ENCODE data around the gene ACBD4.

Gene ACBD4

GRCh38 chr17:45104497-45104896 lies 31.0 kb upstream of the ACBD4 start:
- no peak for DNase-seq (ENCODE audit: low read depth)

- DNase-seq (ENCODE audit: low read depth) = no peak
Measured at GRCh38 chr17:45104907-45105624, 30.4 kb upstream of the ACBD4 start.

DNA sequence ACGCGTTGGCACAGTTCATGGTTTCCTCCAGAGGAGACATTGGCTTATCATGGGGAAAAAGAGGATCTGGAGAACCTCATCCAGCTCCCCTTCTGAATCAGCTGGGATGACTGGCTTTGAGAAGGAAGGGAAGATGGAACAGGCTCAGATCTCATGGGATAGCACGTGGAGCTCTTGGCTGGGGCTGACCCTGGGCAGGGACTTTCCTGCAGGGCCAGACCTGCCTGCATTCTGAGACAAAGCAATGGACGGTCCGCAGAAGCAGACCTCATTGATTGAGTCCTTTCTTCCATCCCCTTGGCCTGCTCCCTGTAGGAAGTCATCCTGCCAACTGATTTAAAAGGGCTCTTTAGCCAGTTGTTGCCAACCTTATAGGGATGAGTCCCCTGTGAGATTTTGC lies 29.4 kb upstream of the ACBD4 start:
- DNase-seq (ENCODE audit: low read depth) = no peak

GRCh38 chr17:45106582-45106981 lies 28.9 kb upstream of the ACBD4 start:
- DNase-seq (ENCODE audit: low read depth) = no peak

DNA sequence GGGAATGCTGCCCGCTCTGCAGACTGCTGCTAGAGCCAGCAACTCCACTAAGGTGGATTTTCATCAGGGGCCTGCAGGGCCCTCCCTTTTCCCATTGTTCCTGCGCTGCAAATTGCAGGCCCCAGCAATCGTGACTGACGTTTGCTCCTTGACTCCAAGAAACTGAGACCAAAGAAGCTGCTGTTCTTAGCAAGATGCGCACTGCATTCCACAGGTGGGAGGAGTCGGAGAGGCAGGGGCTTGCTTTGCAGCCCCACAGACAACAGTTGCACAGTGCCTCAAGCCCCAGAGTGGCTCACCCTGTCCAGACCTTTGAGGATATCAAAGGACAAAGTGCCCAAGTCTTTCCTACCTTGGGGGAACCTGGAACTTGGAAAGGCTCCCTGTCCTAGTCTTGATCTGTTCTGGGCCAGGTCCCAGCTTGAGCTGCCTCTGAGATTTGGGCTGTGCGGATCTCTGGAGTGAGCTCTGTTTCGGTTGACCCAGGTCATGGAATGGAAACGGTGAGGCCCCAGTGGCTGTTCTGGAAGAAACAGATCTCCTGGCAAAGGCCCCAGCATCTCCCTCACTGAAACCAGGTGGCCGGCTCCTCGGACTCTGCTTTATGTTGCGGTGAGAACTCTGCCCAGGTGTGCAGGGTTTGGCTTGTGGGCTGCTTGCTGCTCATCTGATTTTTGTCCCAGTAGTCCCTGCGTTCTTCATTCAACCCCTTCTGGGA lies 28.0 kb upstream of the ACBD4 start:
- DNase-seq (ENCODE audit: low read depth) = no peak

DNA sequence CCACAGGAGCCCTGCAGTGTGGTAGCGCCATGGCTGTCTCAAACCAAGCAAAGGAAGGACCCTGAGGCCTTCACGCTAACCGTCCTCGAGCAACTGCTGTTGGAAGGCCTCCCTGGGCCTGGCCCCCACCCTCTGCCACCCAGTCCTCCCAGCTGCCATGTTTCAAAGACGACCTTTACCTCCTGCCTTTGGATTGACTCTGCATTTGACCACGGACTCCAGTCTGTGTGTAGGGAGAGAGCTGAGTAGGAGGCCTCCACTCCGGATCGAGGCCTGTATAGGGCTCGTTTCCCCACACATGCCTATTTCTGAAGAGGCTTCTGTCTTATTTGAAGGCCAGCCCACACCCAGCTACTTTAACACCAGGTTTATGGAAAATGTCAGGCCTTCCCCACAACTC lies 27.4 kb upstream of the ACBD4 start:
- DNase-seq (ENCODE audit: low read depth) = no peak

GRCh38 chr17:45108595-45109521 lies 26.6 kb upstream of the ACBD4 start:
- DNase-seq (ENCODE audit: low read depth) = no peak

DNA sequence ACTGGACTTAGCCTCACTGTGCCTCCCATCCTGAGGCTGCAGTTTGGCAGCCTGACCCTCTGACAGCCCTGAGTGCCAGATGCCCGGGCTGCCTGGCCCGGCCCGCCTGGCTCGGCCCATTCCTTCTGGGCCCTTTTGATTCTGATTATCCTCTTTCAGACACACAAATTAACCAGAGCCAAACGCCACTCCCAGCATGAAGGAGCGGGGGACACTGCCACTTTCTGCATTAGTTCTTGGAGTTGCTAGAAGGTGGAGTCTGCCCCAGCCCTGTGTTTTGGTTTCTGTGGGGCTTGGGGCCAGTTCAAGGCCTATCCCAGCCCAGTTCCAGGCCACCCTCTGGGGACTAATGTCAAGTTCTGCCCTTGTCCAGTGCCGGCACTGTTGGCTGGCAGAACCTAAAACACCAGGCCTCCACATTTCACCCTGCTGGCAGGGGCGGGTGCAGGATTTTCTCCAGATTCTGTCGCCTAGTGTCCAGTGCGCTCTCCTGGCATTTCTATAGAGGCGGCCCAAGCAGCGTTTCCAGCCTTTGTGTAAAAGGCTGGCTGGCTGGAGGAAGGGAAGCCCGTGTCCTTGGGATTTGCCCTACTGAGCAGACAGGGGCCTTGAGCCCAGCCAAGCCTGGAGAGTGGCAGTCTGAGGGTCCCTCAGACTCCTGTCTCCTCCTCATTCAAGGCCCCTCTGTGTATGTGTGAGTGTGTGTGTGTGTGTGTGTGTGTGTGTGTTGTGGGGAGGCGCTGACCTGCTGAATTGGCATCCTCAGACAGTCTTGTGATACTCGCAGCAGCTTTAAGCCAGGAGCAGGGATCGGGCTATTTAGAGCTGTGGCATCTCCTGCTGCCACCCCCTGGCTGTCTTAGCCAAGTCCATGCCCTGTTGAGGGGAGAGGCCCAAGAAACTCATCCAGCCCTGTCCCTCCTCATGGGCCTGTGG lies 24.5 kb upstream of the ACBD4 start:
- no peak for DNase-seq (ENCODE audit: low read depth)

DNA sequence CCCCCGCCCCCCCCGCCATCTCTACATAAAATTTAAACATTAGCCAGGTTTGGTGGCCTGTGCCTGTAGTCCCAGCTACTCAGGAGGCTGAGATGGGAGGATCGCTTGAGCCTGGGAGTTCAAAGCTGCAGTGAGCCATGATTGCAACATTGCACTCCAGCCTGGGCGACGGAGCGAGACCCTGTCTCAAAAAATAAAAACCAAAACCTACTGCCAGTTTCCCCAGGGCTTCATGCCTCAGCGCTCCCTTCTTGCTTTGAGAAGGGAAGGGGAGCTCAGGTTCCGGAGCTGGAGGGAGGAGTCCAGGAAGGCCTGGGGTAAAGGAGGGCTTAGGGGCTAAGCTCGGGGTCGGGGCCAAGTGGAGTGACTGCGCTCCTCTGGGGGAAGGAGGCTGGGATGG lies 23.6 kb upstream of the ACBD4 start:
- no peak for DNase-seq (ENCODE audit: low read depth)

DNA sequence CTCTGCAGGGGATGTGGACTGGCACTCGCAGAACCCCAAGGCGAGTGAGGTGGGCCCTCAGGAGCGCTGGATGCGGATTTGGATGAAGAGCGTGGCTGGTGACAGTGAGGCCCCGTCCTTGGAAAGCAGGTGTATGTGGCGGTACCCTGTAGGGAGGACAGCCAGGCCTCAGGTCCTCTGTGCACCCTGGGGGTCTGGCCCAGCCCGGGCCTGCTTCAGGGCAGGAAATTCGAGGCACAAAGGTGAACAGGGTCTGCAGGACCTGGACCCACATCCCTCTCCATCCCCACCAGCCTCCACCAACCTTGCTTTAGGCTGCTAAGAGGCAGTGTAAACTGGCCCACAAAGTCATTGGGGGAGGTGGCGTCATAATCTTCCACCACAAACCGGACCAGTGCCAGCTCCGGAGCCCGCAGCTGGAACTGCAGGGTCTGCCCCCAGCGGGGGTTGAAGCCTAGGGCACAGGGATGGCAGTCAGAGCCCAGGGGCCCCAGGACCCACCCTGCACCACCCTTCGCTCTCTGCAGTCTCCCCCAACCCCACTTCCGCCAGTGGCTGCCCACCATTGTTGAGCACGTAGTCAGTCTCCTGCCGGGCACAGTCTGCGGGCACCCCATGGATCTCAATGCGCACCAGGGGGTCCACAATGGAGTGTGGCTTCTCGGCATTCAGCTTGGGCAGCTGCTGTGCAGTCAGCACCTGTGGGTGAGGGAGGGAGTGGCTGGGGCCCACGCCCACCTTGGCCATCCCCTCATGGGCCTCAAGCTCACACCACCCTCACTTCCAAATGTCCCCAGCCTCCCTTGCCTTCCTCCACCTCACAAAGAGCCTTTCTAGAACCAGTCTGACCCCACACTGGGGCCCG lies 22.7 kb upstream of the ACBD4 start:
- no peak for DNase-seq (ENCODE audit: low read depth)

GRCh38 chr17:45113424-45113754 lies 22.1 kb upstream of the ACBD4 start:
- no peak for DNase-seq (ENCODE audit: low read depth)

DNA sequence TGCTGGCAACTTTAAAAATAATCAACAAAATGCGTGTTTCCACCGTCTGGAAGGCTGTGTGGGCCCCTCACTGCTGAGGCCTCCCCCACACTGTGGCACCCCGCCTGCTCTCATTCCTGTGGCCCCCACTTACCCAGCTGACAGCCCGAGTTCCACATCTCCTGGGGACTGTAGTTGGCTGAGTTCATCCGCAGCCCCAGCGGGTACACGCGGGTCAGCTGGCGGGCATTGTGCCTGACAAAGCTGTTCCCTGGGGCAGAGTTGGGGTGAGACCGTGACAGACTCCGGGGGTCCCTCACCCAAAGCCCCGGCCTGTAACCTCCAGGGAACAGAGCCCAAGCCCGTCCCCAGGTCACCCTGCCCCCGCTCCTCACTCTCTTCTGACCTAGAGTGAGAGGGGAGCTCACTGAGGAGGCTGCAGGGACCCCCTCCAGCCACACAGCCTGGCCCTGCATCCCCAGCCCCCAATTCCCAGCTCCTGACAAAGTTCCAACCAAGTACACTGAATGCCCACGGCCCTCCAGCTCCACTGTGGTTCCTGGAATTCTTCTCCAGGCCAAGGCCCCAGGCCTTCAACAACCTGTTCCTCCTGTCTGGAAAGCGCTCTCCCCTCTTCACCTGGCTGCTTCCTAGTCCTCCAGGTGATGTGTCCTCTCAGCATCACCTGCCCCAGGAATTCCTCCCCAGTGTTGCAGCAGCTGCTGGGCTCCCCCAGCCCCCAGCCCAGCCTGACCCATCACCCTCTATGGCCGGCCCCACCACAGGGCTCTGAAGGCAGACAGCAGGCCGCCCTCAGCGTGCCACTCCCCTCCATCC lies 21.2 kb upstream of the ACBD4 start:
- DNase-seq (ENCODE audit: low read depth) = no peak

DNA sequence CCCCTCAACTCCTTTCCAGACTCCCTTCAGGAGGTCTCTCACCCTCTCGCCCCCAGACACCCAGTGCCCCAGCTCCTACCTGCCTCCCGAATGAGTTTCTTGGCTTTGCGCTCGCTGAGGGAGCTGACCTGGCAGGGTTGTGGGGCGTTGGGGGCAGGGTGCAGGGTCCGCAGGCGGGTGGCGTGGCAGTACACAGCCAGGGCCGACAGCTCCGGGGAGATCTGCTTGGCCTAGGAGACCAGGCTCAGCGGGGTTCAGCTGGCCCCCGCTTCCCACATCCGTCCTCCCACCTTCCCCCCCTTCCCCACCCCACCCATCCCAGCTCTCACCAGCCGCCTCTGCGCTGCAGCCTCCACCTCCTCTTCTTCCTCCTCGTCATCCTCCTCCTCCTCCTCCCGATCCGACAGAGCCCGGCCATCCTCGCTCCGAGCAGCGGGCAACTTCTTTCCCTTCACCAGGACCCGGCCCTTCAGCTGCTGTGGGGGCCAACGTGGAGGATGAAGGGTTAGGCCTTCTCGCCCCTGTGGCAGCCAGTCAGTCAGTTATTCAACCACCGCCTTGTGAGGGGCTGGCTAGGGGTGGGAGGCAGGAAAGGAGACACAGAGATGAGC lies 20.4 kb upstream of the ACBD4 start:
- no peak for DNase-seq (ENCODE audit: low read depth)

DNA sequence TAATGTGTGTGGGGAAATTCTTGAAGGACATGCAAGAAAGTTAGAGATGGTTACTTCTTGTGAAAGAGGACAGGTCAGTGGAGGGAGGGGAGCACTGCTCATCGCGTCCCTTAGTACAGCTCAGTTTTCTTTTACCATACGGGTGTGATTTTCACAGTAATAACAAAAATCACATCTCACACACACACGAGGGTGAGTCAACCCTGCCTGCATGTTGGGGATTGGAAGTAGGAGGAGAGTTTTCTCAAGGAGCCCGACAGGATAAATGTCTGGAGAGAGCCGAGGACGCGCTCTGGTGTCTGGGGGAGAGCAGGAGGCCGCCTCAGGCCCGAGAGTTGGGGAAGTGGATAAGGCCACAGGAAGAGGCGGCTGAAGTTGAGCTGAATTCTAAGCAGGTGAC lies 19.6 kb upstream of the ACBD4 start:
- DNase-seq (ENCODE audit: low read depth) = no peak

DNA sequence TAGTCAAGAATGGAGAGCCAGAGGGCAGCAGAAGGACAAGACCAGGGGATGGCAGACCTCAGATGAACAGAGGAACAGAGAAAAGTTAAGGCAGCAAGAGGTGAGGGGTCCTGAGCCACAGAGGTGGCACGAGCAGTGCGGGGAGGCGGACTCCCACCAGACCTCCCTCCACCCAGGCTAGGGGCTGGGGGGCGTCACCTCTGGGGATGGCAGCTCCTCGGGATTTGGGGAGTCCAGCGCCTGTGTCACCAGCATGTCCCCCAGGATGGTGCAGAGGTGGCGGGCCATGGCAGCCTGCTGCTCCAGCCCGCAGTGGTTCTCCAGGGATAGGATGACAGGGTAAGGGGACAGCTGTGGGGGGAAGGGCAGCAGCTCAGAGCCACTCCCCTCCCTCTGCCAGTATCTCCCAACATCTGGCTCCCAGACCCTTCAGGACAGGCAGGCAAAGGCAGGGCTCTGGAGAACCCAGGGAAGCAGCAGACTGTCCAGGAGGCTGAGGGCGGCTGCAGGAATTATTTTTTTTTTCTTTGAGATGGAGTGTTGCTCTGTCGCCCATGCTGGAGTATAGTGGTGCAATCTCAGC lies 19.0 kb upstream of the ACBD4 start:
- DNase-seq (ENCODE audit: low read depth) = no peak

DNA sequence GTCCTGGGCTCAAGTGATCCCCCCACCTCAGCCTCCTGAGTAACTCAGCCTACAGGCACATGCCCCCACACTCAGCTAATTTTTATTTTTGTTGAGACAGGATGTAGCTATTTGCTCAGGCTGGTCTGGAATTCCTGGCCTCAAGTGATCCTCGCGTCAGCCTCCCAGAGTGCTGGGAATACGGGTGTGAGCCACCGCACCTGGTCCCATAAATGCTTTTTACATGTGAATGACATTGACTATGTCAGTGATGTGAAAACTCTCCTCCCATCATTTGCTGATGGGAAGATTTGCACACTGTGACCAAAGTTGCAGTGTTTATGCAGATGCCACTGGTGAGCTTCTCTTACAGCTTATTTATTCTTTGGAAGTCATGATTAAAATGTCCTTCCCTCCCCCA lies 18.2 kb upstream of the ACBD4 start:
- no peak for DNase-seq (ENCODE audit: low read depth)

GRCh38 chr17:45117848-45118646 lies 17.4 kb upstream of the ACBD4 start:
- DNase-seq (ENCODE audit: low read depth) = no peak

DNA sequence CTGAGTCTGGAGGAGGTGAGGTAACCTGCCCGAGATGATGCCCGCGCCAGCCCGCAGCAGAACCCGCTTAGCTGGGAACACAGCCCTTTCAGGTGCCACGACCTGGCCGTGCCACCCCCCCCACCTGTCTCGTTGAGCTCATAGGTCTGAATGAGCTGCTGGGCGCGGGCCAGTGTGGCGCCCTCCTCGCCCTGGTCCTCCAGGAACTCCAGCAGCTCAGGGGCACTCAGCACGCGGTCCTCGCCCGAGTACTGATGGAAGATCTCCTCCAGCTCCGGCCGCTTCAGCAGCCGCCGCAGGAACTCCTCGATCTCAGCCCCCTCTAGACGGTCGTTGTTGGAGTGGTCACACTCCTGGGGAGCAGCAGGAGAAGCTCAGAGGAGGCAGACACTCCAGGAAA lies 16.8 kb upstream of the ACBD4 start:
- DNase-seq (ENCODE audit: low read depth) = no peak

Measured in stimulated activated CD8-positive, alpha-beta memory T cell treated with anti-CD3 and anti-CD28 coated beads, Interleukin-12 subunit alpha, Interleukin-12 subunit beta, amount 100 ng/mL, for 1 hour (primary cell).